AG20443 (cell line): ENCODE measurements around the gene ZSWIM6.
A peak's percentile ranks its signal among the peaks of the same experiment; 100 is the strongest.

ENCODE experiments used
- DNase-seq: peaks from one replicate; pipeline ENCODE4 v3.0.0; 2012; ENCODE audit warnings: low spot score, mixed read lengths

The ZSWIM6 gene

GRCh38 chr5:61332851-61333320 is 828 bp downstream of the ZSWIM6 start:
- peak; percentile 72 for DNase-seq

- peak; percentile 46 for DNase-seq
Measured at GRCh38 chr5:61333321-61333953, 1.4 kb downstream of the ZSWIM6 start.

- DNase-seq = no peak
Measured at GRCh38 chr5:61333954-61334867, 2.2 kb downstream of the ZSWIM6 start.

- DNase-seq = no peak
Measured at GRCh38 chr5:61334868-61335615, 3.0 kb downstream of the ZSWIM6 start.

GRCh38 chr5:61339764-61340163 is 7.7 kb downstream of the ZSWIM6 start:
- DNase-seq = no peak

- no peak for DNase-seq
Measured at GRCh38 chr5:61340775-61341361, 8.8 kb downstream of the ZSWIM6 start.

GRCh38 chr5:61342071-61342501 is 10.0 kb downstream of the ZSWIM6 start:
- peak; percentile 23 for DNase-seq

GRCh38 chr5:61344187-61344944 is 12.3 kb downstream of the ZSWIM6 start:
- DNase-seq = no peak

- no peak for DNase-seq
Measured at GRCh38 chr5:61346511-61346910, 14.5 kb downstream of the ZSWIM6 start.

- DNase-seq = no peak
Measured at GRCh38 chr5:61347080-61347479, 15.0 kb downstream of the ZSWIM6 start.

- no peak for DNase-seq
Measured at GRCh38 chr5:61348447-61348846, 16.4 kb downstream of the ZSWIM6 start.

- DNase-seq = no peak
Measured at GRCh38 chr5:61349935-61350334, 17.9 kb downstream of the ZSWIM6 start.

GRCh38 chr5:61350535-61350934 is 18.5 kb downstream of the ZSWIM6 start:
- DNase-seq = no peak

GRCh38 chr5:61351733-61352132 is 19.7 kb downstream of the ZSWIM6 start:
- no peak for DNase-seq

- no peak for DNase-seq
Measured at GRCh38 chr5:61352180-61352579, 20.1 kb downstream of the ZSWIM6 start.

- DNase-seq = no peak
Measured at GRCh38 chr5:61352612-61353156, 20.6 kb downstream of the ZSWIM6 start.

- no peak for DNase-seq
Measured at GRCh38 chr5:61353293-61353692, 21.2 kb downstream of the ZSWIM6 start.

- no peak for DNase-seq
Measured at GRCh38 chr5:61354199-61354598, 22.1 kb downstream of the ZSWIM6 start.

GRCh38 chr5:61357745-61358144 is 25.7 kb downstream of the ZSWIM6 start:
- no peak for DNase-seq

GRCh38 chr5:61362796-61363368 is 30.8 kb downstream of the ZSWIM6 start:
- no peak for DNase-seq
